ENCODE results near the gene PTPRM.

Gene PTPRM

DNA sequence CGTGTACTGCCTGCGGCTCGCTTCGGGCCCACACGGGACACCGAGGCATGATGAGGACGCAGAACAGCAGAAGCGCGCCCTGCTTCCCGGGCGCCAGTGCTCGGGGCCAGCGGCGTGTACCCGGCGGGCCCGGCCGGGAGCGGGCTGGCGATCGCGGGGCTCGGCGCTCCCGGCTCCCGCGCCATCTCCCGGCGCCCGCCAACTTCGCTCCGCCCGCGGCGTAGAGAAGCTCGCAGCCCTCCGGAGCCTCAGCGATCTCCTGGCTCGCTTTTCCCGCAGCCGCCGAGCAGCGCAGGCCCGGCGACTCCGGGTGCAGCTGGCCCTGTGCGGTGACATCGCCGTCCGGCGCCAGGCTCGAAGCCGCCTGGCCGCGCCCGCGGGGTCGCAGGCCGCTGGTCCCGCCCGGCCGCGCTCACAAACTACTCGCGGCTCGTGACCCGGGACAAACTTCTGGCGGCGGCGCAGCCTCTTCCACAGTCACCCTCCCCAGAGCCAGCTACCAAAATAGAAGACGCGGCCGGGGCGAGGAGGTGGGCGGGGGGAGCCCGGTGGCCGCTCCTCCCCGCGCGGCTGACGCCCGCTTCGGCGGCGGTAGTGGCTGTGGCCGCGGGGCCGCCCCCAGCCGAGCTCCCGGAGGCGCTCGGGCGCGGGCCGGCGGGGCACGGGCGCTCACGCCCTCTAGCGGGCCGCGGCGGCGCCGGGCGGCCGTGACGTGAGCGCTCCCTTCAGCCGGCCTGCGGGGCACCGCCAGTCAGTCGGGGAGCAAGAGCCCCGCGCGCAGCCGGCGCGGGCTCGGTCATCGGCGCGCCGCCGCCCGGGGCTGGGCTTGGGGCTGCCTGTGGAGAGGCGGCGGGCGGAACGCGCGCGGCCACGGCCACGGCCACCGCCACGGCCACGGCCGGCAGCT lies at the start of gene PTPRM:
Gene PTPRM (plus strand): TSS at position 750 of the 907 bp plus-strand sequence. CDS start 503 bp downstream, outside the sequence.
- no peak for DNase-seq

DNA sequence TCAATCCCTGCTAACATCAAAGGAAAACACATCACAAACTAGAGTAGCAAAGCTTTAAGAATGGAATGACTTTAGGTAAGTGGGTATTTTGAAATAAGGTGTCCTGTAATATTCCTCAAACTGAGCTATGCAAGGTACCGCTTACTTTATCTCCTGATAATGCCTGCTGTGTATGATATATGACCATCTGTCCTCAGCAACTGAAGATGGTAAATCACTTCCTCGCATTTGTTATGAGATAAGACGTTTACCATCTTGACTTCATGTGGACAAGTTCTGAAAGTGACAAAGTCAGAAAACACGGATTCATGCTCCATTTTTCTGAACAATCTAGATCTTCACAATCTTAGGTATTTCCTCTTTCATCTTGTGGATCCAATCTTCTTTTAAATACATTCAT lies 49.3 kb upstream of the PTPRM start:
- no peak for DNase-seq

DNA sequence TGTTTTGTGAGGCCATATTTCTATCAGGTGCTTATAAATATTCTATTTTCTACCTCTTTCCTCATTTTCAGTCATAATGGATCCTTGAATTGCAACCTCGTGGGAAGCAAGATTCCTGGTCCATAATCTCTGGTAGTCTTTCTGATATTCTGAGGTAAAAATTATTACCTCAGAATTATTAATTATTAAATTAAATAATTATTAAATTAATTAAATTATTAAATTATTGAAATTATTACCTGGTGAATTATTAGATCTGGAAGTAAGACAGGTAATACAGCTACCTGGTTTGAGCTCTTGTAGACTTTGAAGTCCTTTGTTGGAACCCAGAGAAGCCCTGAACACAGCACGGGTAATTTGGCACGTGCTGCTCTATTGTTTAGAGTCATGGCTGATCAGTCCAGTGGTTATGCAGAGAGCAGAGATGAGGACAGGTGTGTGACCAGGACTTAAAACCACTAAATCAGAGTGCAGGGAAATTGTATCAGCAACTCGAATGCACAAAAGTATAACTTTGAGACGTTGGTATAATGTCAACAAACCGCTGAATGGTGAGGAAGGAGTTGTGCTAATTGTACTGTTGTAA lies 46.8 kb upstream of the PTPRM start:
- no peak for DNase-seq

DNA sequence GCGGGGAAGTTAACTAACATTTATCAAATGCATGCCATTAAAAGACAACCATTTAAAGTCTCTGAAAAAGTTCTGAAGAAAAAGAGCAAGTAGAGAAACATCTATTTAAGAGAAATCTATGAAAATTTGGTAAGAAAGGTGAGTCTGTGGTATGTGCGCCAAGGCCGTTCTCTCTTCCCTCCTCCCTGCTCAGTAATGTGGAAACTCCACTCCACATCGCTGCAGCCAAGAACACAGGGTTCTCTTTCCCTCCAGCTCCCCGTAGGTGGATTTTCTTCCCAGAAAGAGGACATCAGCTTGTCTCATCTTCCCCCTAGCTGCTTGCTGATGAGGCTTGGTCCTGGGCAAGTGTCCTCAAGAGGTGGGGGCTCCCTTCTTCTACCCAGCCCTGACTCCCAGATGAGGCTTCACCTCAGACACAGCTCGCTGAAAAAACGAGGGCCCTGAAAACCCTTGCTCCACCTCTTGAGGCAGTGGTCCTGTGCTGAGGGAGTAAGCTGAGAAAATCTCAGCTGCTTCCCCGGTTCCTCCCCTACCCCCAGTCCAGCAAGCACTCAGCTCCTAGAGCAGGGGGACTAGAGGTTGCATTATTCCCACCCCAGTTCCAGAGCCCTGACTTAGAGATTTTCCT lies 45.8 kb upstream of the PTPRM start:
- DNase-seq: no peak

DNA sequence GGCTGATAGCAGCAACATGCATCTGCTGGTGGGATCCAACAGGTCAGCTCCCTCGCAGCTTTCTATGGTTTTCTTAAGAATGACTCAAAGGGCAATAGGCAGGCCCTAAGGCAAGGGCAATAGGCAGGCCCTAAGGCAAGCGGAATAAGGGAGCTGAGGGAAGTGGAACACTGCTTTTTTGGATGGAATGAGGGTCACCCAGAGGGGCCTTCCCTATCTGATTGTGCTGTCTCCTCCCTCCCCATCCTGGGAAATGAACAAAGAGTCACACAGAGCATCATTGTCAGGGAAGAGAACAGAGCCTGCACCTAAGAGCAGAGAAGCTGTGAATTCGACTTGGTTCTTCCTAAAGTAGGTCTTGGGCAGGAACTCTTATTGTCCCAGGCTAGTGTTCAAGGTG lies 43.3 kb upstream of the PTPRM start:
- DNase-seq: no peak

DNA sequence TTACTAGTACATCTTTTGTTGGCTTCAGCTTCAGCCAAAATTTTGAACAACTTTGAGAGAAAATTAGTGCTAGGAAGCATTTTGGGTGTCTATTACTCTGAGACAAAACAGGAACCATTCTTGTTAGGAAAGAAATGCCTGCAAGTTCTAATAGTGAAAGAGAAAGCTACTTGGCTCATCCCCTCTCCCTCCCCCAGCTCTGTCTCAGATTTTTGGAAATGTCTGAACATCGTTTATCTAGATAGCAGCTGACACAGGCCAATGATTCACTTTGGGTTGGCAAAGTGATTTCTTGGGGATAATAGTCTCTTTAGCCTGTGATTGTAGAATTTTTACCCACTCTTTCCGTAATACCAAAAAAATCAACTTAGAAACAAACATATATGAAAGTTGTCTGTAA lies 42.3 kb upstream of the PTPRM start:
- no peak for DNase-seq

DNA sequence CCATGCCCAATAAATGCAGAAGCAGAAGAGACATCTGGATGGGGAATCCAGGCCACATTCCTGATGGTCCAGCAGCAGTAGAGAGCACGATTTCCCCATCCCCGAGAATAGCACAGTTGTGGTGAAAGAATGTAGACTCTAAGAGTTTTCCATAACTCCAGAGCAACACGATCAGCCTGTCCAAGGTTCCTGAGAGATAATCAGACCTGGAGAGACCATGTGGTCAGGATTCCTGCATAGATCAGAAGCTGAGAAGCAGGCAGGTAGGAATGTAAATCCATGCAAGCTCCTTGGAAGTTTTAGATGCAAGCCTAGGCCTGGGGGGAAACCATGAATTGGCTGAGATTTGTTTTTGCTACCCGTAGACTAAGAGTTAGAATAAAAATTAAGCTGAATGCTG lies 34.2 kb upstream of the PTPRM start:
- DNase-seq: no peak

DNA sequence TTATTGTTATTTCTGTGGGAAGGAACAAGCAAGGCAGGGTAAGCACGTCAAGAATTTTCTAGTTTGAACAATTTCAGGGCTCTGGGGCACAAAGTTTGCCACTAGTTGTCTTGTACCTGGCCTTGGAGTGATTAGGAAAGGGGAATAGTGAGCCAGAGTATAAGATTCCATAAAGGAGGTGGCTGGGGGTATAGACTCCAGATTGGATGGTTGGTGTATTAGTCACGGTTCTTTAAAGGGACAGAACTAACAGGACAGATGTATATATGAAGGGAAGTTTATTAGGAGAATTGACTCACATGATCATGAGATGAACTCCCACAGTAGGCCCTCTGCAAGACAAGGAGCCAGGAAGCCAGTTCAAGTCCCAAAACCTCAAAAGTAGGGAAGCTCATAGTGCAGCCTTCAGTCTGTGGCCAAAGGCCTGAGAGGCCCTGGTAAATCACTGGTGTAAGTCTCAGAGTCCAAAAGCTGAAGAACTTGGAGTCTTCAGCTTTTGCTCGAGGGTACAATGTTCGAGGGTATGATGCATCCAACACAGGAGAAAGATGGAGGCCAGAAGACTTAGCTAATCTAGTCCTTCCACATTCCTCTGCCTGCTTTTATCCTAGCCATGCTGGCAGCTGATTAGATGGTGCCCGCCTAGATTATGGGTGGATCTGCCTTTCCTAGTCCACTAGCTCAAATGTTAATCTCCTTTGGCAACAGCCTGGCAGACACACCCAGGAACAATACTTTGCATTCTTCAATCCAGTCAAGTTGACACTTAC lies 31.5 kb upstream of the PTPRM start:
- no peak for DNase-seq

DNA sequence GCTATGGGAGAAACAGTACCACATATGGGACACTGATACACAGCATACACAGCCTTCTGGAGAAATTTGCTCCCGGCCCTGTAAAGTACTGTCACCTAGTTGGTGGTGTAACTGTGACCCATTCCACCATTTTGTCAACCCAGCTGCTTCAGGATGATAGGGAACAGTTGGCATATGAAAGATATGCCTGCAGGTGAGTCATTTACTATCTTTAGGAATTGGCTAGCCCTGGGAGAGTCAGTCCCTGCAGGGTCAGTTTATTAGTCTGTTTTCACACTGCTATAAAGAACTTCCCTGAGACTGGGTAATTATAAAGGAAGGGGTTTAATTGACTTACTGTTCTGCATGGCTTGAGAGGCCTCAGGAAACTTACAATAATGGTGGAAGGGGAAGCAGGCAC lies 30.0 kb upstream of the PTPRM start:
- DNase-seq: no peak

DNA sequence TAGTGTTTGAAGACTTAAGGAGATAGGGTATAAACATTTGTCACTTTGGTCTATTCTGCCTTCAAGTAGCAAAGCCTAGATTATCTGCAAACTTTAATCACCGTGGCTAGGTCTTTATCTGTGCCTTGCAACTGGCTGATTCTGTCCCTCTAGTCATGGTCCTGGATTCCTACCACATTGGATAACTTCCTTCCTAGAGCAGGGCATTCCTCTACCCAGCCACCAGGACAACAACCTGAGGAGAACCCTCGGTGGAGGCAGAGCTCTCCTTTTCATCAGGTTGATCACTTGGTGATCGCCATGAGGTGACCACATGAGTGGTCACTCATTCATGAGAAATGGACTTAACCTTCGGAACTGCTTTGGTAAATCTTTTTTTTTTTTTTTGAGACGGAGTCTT lies 25.3 kb upstream of the PTPRM start:
- no peak for DNase-seq

DNA sequence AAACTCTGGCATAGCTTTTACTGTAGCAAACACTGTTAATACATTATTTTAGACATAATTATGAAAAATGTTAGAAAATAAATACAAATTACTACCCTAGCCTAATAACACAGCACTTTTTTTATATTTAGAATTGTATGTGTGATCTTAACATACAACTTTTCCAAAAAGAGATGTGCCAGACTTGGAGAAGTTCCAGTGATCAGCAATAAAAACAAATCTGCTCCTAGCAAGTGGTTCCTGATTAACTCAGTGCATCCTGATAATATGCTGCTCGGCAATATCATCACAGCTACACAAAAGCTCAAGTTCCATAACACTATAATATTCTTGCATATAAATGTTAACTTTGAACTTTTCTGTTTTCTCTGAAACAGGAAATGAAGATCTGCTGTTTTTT lies 22.4 kb upstream of the PTPRM start:
- no peak for DNase-seq

DNA sequence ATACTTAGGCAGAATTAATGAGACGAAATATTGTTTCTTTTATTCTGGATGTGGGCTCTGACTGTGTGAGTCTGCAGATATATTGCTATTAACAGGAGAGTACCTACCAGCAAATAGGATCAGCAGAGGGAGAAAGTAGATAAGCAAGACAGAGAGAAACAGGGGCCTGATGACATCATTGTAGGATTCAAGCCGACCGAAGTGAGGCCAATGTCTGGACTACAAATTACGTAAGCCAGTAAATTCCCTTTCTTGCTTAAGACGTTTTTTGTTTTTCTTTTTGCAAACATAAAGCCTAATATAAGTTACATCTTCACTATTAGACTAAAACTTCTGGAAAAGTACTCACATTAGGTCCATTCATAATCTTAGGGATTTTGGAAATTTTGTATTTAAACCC lies 21.4 kb upstream of the PTPRM start:
- no peak for DNase-seq

DNA sequence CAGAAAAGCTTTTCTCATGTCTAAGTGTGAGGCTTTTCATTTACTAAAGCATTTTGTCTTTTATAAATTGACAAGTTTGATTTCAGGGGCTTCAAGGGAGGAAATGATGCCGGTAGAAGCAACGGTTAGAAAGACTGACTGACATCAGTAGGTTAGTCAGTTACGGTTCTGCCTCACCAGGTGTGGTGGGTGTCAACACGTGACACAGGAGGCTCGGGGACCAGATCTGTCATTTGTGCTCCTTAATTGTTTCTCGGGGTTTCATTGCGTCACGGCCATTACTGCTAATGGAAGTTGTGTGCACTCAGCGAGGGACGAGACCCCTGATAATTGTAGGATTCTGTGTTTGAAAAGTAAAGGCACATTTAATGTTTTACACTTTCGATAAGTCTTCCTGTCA lies 18.9 kb upstream of the PTPRM start:
- DNase-seq: no peak

DNA sequence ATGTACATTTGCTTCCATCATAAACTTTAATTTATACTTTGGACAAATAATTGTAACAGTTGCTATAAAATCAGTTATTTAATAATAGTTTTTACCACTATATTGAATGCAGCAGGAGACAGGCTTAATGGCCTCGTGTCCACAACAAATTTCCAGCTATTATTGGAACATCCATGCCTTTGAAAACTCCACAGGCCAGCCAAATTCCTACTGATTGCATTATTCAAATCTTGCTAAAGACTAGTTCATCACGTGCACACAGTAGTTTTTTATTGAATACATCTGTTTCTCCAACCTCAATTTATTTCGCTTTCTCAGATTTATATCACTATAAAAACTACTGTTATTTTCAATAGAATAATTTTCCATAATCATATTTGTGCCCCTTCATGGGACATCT lies 18.4 kb upstream of the PTPRM start:
- DNase-seq: no peak

DNA sequence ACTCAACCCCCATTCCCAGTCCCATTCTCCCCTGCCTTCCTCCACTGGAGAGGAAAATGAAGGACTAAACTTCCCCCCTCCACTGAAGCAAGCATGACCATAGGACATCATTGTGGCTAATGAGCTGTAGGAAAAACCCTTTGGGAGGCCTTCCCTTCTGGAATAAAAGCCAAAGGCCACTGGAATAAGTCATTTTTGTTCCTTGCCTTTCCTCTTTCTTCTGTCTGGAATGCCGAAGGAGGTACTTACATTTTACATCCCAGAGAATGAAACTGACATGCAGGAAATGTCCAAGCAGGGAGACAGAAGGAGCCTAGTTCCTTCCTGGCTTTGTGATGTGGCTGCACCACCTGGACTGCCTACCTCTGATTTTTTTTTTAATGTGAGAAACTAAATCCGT lies 9.1 kb upstream of the PTPRM start:
- no peak for DNase-seq

DNA sequence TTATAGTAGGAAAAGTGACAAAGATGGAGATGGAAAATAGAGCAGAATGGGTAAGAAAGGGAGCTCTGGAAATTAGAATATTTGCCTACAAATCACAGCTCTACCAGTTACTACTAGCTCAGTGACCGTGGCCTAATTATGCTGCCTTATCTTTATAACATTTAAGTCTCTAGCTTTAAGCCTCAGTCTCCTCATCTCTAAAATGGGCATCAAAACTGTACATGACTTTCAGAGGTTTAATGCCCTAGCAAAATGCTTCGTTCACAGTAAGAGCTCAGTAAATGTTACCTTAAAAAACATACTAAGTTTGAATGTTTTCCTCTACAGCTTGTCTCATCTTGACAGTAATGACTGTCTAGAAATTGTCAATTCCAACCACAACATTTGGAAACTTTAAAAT lies 8.3 kb upstream of the PTPRM start:
- DNase-seq: no peak

DNA sequence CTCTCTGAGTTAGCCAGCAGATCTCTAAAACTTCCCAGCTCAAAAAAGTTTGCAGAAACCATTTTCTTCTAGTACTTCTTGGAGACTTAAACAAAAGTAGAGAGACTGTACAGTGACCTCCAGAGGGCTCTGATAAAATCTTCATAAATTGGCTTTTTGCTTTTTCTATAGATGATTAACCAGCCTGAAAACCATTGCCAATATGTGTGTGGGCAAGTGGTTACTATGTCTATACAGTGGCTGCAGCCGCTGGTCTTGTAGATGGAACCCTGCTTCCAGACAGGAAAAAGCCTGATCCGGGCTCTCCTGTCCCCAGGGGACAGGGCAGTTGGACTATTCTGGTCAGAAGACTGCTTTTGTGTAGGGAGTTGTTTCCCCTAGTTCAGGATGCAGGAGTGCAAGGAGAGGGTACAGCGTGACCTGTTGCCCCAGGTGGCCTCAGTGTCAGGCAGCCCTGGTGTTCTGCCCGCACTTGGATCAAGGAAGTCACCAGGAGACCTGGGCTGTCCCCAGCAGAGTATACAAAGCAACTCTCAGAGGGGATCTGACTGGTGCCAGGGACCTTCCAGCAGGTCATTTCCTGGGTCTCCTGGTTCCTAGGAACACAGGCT lies 7.3 kb upstream of the PTPRM start:
- DNase-seq: no peak

DNA sequence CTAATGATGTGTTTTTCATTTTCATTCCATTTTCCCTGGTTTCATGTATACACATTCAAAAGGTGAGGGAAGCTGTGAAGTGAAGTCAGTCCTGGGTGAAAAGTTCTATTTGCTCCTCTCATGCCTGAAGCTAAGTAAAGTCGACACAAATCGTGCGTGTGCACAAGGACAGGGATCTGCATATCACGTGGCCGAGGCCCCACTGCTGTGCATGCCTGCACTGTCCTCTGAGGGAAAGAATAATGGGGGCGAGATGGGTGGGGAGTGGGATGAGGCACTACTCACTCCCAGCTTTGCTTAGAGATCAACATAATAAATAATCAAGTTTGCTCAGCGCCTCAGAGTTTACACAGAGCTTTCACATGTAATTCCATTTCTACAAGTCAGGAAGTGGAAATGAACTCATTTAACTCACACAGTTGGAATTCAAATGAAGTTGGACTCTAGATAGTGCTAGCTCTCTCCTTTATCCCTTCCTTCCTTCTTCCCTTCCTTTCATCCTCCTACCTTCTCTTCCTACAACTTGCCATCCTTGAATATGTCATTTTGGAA lies 5.1 kb upstream of the PTPRM start:
- no peak for DNase-seq

DNA sequence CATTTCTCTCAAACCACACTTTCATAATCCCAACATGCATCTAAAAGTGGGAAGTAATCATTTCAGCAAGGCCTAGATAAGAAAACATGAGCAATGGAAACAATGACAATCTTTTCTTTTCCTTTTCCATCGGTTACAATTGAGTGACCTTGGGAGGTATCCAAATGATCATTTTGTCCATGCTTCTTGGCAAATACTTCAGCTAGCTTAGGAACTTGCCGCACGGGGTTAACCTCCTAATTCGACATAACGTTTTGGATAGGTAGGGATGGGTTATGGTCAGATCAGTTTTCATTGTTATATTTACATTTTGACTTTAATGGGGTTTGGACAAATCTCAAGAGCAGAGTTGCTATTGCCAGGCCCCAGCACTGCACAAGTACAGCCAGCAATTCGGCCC lies 4.6 kb upstream of the PTPRM start:
- no peak for DNase-seq

DNA sequence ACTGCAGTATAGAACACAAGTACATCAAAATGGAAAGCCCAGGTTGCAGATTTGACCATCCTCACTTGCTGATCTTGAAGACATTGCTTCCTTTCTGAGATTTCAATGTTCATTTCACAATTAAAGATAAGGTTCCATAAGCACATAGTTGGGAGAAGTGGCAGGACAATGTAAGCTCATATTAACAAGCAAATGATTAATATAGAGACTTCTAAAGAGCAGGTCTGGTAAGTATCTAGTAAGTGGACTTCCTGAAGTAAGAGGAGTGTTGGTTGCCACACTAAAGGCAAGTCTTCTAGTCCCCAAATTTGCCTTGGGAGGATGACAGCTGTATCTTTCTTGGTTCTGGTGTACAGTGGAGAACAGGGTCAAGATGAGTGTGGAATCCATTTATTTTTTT lies 1.4 kb upstream of the PTPRM start:
- no peak for DNase-seq

DNA sequence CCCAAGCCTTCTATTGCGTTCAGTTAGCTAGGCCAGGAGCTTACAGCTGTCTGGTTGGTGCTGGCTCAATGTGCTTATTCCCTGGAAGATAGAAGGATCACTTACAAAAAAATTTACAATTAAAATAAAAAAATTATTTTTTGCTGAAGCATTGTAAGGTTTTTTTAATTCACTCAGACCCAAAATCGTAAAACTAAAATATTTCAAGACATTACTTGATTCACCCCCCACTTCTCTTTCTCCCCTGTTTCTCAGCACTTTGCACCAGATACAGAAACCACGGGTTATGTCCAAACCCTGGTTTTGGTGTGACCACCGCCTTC lies 911 bp upstream of the PTPRM start:
- DNase-seq: no peak

DNA sequence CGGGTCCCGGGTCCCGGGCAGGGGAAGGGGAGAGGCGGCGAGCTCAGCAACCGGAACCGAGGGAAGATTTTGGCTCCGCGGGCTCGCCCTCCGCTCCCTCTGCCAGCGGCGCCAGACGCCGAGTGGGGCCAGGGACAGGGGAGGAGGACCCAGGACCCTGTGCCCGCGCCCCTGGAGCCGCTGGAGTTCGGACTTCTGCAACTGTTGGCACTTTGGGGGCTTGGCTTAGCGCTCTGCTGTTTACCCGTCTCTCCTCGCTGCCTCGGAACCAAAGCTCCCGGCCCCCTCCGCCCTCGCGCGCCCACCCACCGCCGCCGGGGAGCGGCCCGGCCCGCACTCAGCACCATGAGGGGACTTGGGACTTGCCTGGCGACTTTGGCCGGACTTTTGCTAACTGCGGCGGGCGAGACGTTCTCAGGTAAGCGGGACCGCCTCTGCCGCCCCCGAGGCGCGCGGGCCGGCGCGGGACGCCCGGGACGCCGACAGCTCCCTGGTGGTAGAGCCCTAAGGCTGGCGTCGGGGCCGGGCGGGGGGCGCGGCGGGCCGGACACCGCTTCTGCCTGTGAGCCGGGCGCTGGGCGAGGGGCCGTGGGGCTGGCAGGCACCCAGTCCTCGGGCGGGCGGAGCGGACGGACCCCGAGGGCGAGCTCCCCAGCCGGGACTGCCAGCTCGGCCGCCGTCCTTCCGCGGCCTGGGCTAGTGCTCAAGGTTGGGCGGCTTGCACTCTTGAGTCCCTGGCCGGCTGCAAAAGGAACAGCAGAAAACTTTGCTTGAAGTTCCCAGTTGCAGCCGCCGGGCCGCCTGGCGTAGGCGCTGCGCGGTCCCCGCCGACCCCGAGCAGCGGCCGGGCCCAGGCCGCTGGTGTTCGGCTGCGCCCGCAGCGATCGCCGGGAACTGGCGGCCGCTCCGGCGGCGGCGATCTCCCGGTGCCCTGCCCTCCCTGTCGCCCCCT lies 634 bp downstream of the PTPRM start:
- DNase-seq: no peak
